ENCODE data around the gene CDK6. TPM values are rescaled to one million over a fixed set of nuclear protein-coding genes. Genes with fewer than 3 reads are reported as not detected.
"Not testable (repeated sequence)": the region's sequence is repeated elsewhere in the genome, so short reads cannot be mapped to it uniquely, and the experiment has no call there.

CDK6 gene
- 1 to 10 TPM; 2.6 to 4.7 (median 2.6) TPM for polyA plus RNA-seq

DNA sequence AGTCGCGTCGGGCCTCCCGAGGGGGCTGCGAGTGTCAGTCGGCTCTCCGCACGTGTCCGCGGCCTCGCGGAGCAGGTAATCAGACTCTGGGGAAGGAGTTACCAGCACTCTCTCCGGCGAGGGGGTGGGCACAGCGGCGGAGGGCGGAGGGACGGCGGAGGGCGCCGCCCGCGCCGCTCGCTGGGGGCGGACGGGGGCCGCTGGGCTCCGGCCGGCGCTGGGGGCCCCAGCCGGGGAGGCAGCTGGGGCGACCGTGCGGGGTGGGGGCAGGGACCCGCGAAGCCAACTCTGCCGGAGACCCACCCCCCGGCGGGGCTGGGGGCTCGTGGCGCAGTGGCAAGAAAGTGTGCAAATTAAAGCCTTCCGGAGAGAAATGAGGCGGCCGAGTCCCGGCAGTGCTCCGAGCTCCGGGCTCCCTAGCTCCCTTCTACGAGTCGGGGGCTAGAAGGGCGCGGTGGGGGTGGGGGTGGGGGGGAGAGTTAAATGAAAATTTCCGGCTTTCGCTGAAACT, at the start of gene CDK6:
CDK6 (minus strand) TSS at position 85 of the 511 bp plus-strand sequence. CDS start 3,250 bp downstream, outside the sequence.
- WGBS, 3 donors = 1% methylated on average over 42 to 54 of the region's 54 CpGs
- no peak within 1 kb of the TSS for H3K27ac ChIP-seq (ENCODE audit: low read depth, low read length)

DNA sequence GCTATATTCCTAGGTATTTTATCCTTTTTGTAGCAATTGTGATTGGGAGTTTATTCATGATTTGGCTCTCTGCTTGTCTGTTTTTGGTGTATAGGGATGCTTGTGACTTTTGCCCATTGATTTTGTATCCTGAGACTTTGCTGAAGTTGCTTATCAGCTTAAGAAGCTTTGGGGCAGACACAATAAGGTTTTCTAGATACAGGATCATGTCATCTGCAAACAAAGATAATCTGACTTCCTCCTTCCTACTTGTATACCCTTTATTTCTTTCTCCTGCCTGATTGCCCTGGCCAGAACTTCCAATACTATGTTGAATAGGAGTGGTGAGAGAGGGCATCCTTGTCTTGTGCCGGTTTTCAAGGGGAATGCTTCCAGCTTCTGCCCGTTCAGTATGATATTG, 49.7 kb upstream of the CDK6 start:
- WGBS, 3 donors = 91 to 98% (median 91%) methylated on average over 2 of the region's 2 CpGs

GRCh38 chr7:92884218-92884617, 47.8 kb upstream of the CDK6 start:
- H3K27ac ChIP-seq (ENCODE audit: low read depth, low read length) = no peak overlapping the region

More for the DNA sequence above, 49.7 kb upstream of the CDK6 start:
- H3K27ac ChIP-seq (ENCODE audit: low read depth, low read length) = not testable (repeated sequence)

DNA sequence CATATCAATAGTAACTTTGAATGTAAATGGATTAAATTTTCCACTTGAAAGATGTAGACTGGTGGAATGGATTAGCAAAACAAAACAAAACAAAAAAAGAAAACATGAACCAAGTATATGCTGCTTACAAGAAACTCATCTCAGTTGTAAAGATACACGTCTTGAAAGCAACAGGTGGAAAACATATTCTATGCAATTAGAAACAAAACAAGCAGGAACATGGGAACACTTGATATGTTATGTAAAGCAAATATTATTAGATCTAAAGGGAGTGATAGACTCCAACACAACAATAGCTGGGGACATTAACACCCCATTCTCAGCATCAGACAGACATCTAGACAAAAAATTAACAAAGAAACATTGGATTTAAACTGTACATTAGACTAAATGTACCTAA, 46.4 kb upstream of the CDK6 start:
- WGBS, 3 donors = 73 to 96% (median 88%) methylated on average over 1 of the region's 1 CpG
- H3K27ac ChIP-seq (ENCODE audit: low read depth, low read length) = no peak overlapping the region

DNA sequence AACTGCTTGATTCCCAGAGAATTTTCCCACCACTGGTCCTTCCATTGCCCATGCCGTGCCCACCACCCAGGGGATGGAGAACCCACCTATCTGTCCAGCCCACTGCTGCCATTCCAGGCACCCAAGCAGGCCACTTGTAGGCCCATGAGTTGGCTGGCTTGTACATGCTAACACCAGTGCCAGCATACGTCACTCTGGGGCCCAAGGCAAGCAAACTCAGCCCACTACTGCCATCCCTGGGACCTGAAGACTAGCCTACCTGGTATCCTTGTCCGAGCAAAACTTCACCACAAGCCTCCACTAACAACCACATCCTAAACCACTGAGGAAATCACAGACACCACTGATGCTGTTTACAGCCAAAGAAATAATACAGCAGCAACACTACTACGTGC, 44.7 kb upstream of the CDK6 start:
- H3K27ac ChIP-seq (ENCODE audit: low read depth, low read length) = no peak overlapping the region
- 83 to 89% (median 87%) methylated on average over 4 of the region's 4 CpGs for WGBS, 3 donors

DNA sequence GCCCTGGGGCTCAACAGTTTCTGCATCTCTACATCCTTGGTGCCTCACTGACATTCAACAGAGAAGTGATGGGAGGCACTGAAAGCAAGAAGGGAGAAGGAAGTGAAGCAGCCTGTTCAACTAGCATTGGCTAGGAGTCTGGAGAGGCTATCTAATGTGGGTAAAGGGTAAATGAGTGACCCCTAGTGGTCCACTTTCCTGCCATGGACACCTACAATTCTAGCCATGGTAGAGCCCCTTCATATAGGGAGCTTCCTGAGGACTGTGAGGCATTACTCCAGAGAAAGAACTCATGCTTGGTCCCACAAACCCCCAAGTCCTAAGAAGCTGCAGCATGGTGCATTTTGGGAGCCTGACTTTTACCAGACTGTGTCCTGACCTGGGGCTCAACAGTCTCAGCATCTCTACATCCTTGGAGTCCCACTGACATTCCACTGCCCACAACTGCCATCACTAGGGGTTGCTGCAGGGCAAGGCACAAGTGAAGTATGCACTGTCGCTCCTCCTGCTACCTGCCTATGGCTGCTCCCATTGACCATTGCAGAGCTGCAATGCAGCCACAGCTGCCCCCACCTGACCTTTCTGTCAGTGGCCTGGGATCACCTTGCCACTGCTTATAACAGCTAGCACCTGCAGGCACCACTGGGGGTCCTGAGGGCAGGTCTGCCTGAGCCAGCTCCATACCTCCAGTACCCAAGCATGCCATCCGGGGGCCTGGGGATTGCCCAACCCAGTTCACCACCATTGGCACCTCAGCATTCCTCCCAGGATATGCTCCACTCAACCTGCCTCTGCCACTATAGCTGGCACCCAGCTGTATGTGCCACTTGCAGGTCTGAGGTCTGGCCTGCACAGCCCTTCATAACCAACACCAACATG, 44.1 kb upstream of the CDK6 start:
- no peak overlapping the region for H3K27ac ChIP-seq (ENCODE audit: low read depth, low read length)
- 78 to 94% (median 86%) methylated on average over 2 of the region's 2 CpGs for WGBS, 3 donors

DNA sequence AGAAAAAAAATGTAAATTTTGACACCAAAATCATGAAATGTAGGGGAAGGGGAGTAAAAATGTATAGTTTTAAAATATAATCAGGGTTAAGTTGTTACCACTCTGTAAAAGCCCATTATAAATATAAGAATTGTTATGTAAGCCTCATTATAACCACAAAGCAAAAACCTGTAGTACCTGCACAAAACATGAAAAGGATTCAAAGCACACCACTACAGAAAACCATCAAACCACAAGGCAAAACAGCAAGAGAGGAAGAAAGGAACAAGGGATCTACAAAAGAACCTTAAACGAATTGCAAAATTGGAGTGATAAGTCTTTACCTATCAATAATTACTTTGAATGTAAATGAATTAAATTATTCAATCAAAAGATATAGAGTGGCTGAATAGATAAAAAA, 41.0 kb upstream of the CDK6 start:
- WGBS, 3 donors = 82 to 88% (median 83%) methylated on average over 1 of the region's 1 CpG
- H3K27ac ChIP-seq (ENCODE audit: low read depth, low read length) = no peak overlapping the region

DNA sequence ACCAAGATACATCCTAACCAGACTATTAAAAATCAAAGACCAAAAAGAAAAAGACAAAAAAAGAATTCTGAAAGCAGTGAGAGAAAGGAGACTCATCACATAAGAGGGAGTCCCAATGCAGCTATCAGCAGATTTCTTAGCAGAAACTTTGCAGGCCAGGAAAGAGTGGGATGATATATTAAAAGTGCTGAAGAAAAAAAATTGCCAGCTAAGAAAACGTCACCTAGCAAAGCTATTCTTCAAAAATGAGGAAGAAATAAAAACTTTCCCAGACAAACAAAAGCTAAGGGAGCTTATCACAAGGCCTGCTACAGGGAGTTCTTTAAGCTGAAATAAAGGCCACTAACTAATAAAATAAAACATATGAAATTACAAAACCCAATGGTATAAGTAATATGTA, 40.5 kb upstream of the CDK6 start:
- 52 to 70% (median 64%) methylated on average over 1 of the region's 1 CpG for WGBS, 3 donors
- no peak overlapping the region for H3K27ac ChIP-seq (ENCODE audit: low read depth, low read length)

GRCh38 chr7:92875719-92876118, 39.3 kb upstream of the CDK6 start:
- WGBS, 3 donors = 84 to 98% (median 92%) methylated on average over 2 of the region's 2 CpGs
- H3K27ac ChIP-seq (ENCODE audit: low read depth, low read length) = no peak overlapping the region

- 82 to 89% (median 86%) methylated on average over 1 of the region's 1 CpG for WGBS, 3 donors
- H3K27ac ChIP-seq (ENCODE audit: low read depth, low read length) = no peak overlapping the region
These were observed 38.8 kb upstream of the CDK6 start for GRCh38 chr7:92875173-92875572.

- no peak overlapping the region for H3K27ac ChIP-seq (ENCODE audit: low read depth, low read length)
- 69 to 83% (median 70%) methylated on average over 1 of the region's 1 CpG for WGBS, 3 donors
These were observed 38.2 kb upstream of the CDK6 start for GRCh38 chr7:92874567-92874966.

- WGBS, 3 donors = 32 to 34% (median 33%) methylated on average over 2 of the region's 2 CpGs
These were observed 37.4 kb upstream of the CDK6 start for GRCh38 chr7:92873776-92874175.

DNA sequence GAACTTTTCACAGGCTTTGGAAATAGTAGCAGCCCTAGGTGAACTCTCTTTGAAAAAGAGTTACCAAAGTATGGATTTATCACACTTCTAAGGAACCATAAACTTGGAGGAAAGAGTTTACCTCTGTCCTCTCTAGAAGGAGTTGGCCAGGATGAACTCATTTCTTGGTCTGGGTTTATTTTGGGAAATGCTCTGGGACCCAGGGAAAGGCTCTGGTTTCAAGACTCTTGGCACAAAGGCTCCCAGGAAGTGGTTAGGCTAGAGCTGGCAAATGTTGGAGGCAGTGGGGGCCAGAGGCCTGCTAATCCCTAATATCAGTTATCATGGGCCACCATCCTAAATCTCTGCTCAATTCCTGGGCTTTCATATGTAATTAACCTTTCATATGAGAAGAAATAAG, 36.3 kb upstream of the CDK6 start:
- no peak overlapping the region for H3K27ac ChIP-seq (ENCODE audit: low read depth, low read length)

More at GRCh38 chr7:92873776-92874175, 37.4 kb upstream of the CDK6 start:
- H3K27ac ChIP-seq (ENCODE audit: low read depth, low read length) = no peak overlapping the region

- no peak overlapping the region for H3K27ac ChIP-seq (ENCODE audit: low read depth, low read length)
These were observed 32.4 kb upstream of the CDK6 start for GRCh38 chr7:92868683-92869293.

DNA sequence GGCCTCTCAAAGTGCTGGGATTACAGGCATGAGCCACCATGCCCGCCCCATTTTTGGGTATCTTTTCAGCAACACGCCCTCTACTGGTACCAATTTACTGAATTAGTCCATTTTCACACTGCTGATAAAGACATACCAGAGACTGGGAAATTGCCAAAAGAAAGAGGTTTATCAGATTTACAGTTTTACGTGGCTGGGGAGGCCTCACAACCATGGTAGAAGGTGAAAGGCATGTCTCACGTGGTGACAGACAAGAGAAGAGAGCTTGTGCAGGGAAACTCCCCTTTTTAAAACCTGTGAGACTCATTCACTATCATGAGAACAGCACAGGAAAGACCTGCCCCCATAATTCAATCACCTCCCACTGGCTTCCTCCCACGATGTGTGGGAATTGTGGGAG, 27.8 kb upstream of the CDK6 start:
- H3K27ac ChIP-seq (ENCODE audit: low read depth, low read length) = not testable (repeated sequence)
- 47 to 49% (median 48%) methylated on average over 5 of the region's 5 CpGs for WGBS, 3 donors

DNA sequence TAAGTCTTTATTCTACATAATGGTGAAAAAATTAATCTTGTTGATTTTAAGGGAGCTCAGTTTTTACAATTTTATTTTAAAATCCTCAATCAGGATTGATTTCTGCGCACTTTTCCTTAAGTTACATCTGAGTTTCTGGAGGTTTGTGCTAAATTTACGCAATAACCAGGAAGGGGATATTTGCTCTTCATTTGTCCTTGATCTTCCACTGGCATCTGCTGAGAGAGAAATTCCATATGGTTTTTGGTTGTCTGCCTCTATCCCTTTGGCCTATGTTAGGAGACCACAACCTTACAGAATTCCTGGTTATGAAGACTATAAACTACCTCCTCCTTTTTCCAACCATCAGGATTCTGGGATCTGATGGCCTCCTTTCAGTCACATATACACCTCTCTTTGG, 20.1 kb upstream of the CDK6 start:
- H3K27ac ChIP-seq (ENCODE audit: low read depth, low read length) = no peak overlapping the region
- WGBS, 3 donors = 84 to 98% (median 97%) methylated on average over 2 of the region's 2 CpGs

DNA sequence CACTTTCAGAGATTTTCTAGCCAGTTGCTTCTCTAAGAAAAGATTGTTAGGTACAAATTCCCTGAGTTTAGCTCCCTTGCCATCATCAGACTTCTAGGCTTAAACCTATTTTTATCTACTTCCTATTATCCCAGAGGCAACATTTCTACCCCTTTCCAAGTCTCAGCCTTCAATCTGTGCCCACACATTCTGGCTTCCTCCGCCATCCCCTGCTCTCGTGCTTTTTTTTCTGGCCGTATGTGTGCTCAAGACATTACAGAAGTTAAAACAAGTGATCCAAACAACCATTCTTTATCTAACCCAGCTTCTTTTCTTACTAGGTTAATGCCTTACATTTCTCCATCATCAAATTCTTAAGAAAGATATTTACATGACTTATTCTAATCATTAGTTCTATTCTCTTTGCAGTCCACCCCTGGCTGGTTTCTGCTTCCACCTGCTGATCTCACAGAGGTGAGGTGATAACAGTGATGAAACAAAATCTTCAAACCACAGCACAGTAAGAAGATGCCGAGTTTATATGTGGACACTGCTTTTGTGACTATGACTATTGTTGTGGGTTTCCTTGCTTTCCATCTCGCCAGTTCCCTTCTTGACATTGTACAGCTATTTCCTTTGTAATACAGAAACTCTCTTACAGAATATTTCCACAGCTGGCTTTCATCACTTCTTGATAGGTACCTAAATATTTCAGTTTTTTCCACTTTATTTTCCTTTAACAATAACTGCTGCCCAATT, 18.3 kb upstream of the CDK6 start:
- no peak overlapping the region for H3K27ac ChIP-seq (ENCODE audit: low read depth, low read length)
- 58 to 76% (median 61%) methylated on average over 5 of the region's 5 CpGs for WGBS, 3 donors

DNA sequence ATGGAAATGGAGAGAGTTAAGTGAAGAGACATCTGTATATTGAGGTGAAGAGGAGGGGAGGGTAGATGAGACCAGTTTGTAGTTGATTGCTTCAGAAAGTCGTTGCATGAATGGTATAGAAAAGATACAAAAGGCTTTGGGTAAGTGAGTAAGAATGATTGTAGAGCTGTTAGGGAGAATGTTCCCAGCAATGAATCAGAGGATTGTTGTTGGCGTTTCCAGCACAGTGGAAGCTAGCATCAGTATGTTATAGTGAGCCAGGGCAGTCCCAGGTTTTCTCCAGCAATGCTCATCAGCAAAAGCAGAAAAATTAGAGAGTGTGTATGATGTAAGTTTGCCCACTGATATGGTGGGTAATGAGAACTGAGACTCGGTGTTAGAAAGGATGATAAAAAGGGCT, 15.4 kb upstream of the CDK6 start:
- 76 to 82% (median 79%) methylated on average over 3 of the region's 3 CpGs for WGBS, 3 donors
- H3K27ac ChIP-seq (ENCODE audit: low read depth, low read length) = no peak overlapping the region

- 66 to 76% (median 73%) methylated on average over 1 of the region's 1 CpG for WGBS, 3 donors
These were observed 14.1 kb upstream of the CDK6 start for GRCh38 chr7:92850516-92850915.

More at GRCh38 chr7:92850516-92850915, 14.1 kb upstream of the CDK6 start:
- no peak overlapping the region for H3K27ac ChIP-seq (ENCODE audit: low read depth, low read length)
